Colonic mucosa (tissue), 4 donors: Measurements from ENCODE around the gene KIF5B. TPM values are rescaled to one million over a fixed set of nuclear protein-coding genes. Genes with fewer than 3 reads are reported as not detected.

Experiments
- DNase-seq: peaks from one replicate; pipeline ENCODE4 v3.0.0-alpha.2; 2020
- H3K27ac ChIP-seq: fragments of 200-600 bp; one replicate; pipeline ENCODE4 v1.8.0; 2021
- H3K27me3 ChIP-seq: fragments of 200-600 bp; one replicate; pipeline ENCODE4 v1.8.0; 2021
- H3K36me3 ChIP-seq: fragments of 200-600 bp; one replicate; pipeline ENCODE4 v1.8.0; 2021
- H3K4me1 ChIP-seq: fragments of 200-600 bp; one replicate; pipeline ENCODE4 v1.8.0; 2021; ENCODE audit warnings: mild to moderate bottlenecking
- H3K4me3 ChIP-seq: fragments of 200-600 bp; one replicate; pipeline ENCODE4 v1.8.0; 2021
- H3K9ac ChIP-seq, 2 donors: one replicate each; pipeline ENCODE4 v1.7.0; 2013; ENCODE audit warnings: control low read depth in 2 of 2, low read depth in 2 of 2, low read length in 2 of 2
- H3K9me3 ChIP-seq: fragments of 200-600 bp; one replicate; pipeline ENCODE4 v1.8.0; 2021
- CTCF ChIP-seq: fragments of 200-600 bp; IDR thresholded peaks from one replicate; pipeline ENCODE4 v1.8.0; 2022; ENCODE audit warnings: antibody characterized with exemption, mild to moderate bottlenecking
- intact Hi-C: fragments of 100-400 bp; cut with DNase I; formaldehyde crosslinking; loops from one replicate; pipeline ENCODE4 v1.14.1; 2022
- total RNA-seq, 2 donors: library from RNA; stranded (reverse); fragmentation: NEBNext Ultra II Directional in 1 of 2; extraction: Animal tissue kit (Norgen Biotek cat#: 25700) in 1 of 2; gene quantifications; one replicate each; pipeline ENCODE4 v1.2.1, GENCODE V29; 2021
- donor health status: healthy.
- donor health status: DM: no; HTN: no; CAD: no.
- donor health status: DM: no; HTN: no; CAD: no.

The KIF5B gene
- total RNA-seq, 2 donors from 2014 or later, result 119 to 153 TPM

- no peaks in the 10 kb centered on the region for H3K36me3 ChIP-seq
- no peak for TF ChIP-seq CTCF
- H3K27ac ChIP-seq, result no peak overlapping the region
- no peak for DNase-seq
- intact Hi-C loops, result no loop called here
- no peaks in the 10 kb centered on the region for H3K9me3 ChIP-seq
- no peak overlapping the region for H3K9ac ChIP-seq
- peaks cover 5% of the 10 kb centered on the region for H3K4me1 ChIP-seq
- H3K27me3 ChIP-seq, result no peaks in the 10 kb centered on the region
- no peak overlapping the region for H3K4me3 ChIP-seq
Measured at GRCh38 chr10:31963589-31963980, 92.6 kb downstream of the KIF5B start.

- no peak overlapping the region for H3K27ac ChIP-seq
- intact Hi-C loops, result no loop called here
- H3K4me3 ChIP-seq, result no peak overlapping the region
- no peak for DNase-seq
- peaks cover 5% of the 10 kb centered on the region for H3K4me1 ChIP-seq
- H3K27me3 ChIP-seq, result no peaks in the 10 kb centered on the region
- no peak overlapping the region for H3K9ac ChIP-seq
- H3K36me3 ChIP-seq, result no peaks in the 10 kb centered on the region
- H3K9me3 ChIP-seq, result no peaks in the 10 kb centered on the region
- no peak for TF ChIP-seq CTCF
Measured at GRCh38 chr10:31962826-31963588, 93.2 kb downstream of the KIF5B start.

- Histone ChIP-seq H3K4me3 (no peak overlapping the region), H3K9ac (no peak overlapping the region), H3K36me3 (no peaks in the 10 kb centered on the region), H3K9me3 (no peaks in the 10 kb centered on the region), H3K27me3 (no peaks in the 10 kb centered on the region), H3K4me1 (peaks cover 5% of the 10 kb centered on the region), H3K27ac (no peak overlapping the region)
- peak; percentile 47 for DNase-seq
- TF ChIP-seq CTCF, result no peak
- intact Hi-C loops, result no loop called here
Measured at GRCh38 chr10:31961277-31962074, 94.7 kb downstream of the KIF5B start.

- Histone ChIP-seq H3K9me3 (no peaks in the 10 kb centered on the region), H3K4me3 (no peak overlapping the region), H3K27me3 (no peaks in the 10 kb centered on the region), H3K27ac (no peak overlapping the region), H3K4me1 (peaks cover 5% of the 10 kb centered on the region), H3K9ac (no peak overlapping the region), H3K36me3 (no peaks in the 10 kb centered on the region)
- no peak for DNase-seq
- intact Hi-C loops, result no loop called here
- no peak for TF ChIP-seq CTCF
Measured at GRCh38 chr10:31959461-31960173, 96.6 kb downstream of the KIF5B start.

Other genes starting within 250 kb of the KIF5B start
- 10 to 100 TPM; 25.1 to 43.9 TPM for gene ARHGAP12, start 127.6 kb downstream of the KIF5B start, total RNA-seq